Memory B cell (primary cell): Measurements from ENCODE around the gene PLA2G4B.

Experiments
- ATAC-seq: fragments of 150-1000 bp; cut with Tn5 transposase; 2 replicates; pipeline ENCODE4 v1.10.0; 2021; ENCODE audit warnings: low read depth, mild to moderate bottlenecking, moderate library complexity
- DNase-seq, 2 donors: peaks; one replicate each; pipeline ENCODE4 v3.0.0; 2022; ENCODE audit warnings: low spot score in 2 of 2
- H3K27ac Mint-ChIP-seq: one replicate; pipeline ENCODE4 v1.8.0; 2022; ENCODE audit warnings: mild to moderate bottlenecking, moderate library complexity, mixed read lengths
- H3K27me3 Mint-ChIP-seq: one replicate; pipeline ENCODE4 v1.8.0; 2022; ENCODE audit warnings: mixed read lengths
- H3K36me3 Mint-ChIP-seq: one replicate; pipeline ENCODE4 v1.8.0; 2022; ENCODE audit warnings: mild to moderate bottlenecking, mixed read lengths
- H3K4me1 Mint-ChIP-seq: one replicate; pipeline ENCODE4 v1.8.0; 2022; ENCODE audit warnings: mixed read lengths
- H3K4me3 Mint-ChIP-seq: one replicate; pipeline ENCODE4 v1.8.0; 2022; ENCODE audit warnings: mild to moderate bottlenecking, moderate library complexity, mixed read lengths
- H3K9me3 Mint-ChIP-seq: one replicate; pipeline ENCODE4 v1.8.0; 2022; ENCODE audit warnings: mixed read lengths

The PLA2G4B gene

GRCh38 chr15:41838400-41838897 lies at the start of gene PLA2G4B:
TSS of gene PLA2G4B (plus strand) at chr15:41838847. CDS start at chr15:41838914, 67 bp downstream.
- H3K4me3 Mint-ChIP-seq = no peak within 1 kb of the TSS
- DNase-seq = no peak
- H3K36me3 Mint-ChIP-seq = peaks cover 7% of the 10 kb centered on the region
- peaks cover 8% of the 10 kb centered on the region for H3K4me1 Mint-ChIP-seq
- H3K27me3 Mint-ChIP-seq = no peaks in the 10 kb centered on the region
- no peak within 1 kb of the TSS for H3K27ac Mint-ChIP-seq
- H3K9me3 Mint-ChIP-seq = no peaks in the 10 kb centered on the region
- no peak for ATAC-seq

- Mint-ChIP-seq H3K36me3 (peaks cover 2% of the 10 kb centered on the region), H3K9me3 (no peaks in the 10 kb centered on the region), H3K4me1 (peaks cover 22% of the 10 kb centered on the region), H3K4me3 (no peak overlapping the region), H3K27ac (no peak overlapping the region), H3K27me3 (no peaks in the 10 kb centered on the region)
- ATAC-seq = no peak
- DNase-seq = no peak
These were observed 49.4 kb upstream of the PLA2G4B start for GRCh38 chr15:41789236-41789635.

- ATAC-seq (no peak), DNase-seq (no peak)
- Mint-ChIP-seq H3K27ac (no peak overlapping the region), H3K4me1 (peaks cover 22% of the 10 kb centered on the region), H3K27me3 (no peaks in the 10 kb centered on the region), H3K36me3 (peaks cover 2% of the 10 kb centered on the region), H3K9me3 (no peaks in the 10 kb centered on the region), H3K4me3 (no peak overlapping the region)
These were observed 49.0 kb upstream of the PLA2G4B start for GRCh38 chr15:41789662-41790061.

- H3K27ac Mint-ChIP-seq = no peak overlapping the region
- ATAC-seq (no peak), DNase-seq (no peak)
- no peaks in the 10 kb centered on the region for H3K9me3 Mint-ChIP-seq
- peaks cover 23% of the 10 kb centered on the region for H3K4me1 Mint-ChIP-seq
- H3K36me3 Mint-ChIP-seq = peaks cover 2% of the 10 kb centered on the region
- no peaks in the 10 kb centered on the region for H3K27me3 Mint-ChIP-seq
- no peak overlapping the region for H3K4me3 Mint-ChIP-seq
These were observed 48.5 kb upstream of the PLA2G4B start for GRCh38 chr15:41790169-41790568.

- ATAC-seq = no peak
- no peaks in the 10 kb centered on the region for H3K27me3 Mint-ChIP-seq
These were observed 47.7 kb upstream of the PLA2G4B start for GRCh38 chr15:41790756-41791546.

GRCh38 chr15:41791547-41791937 lies 47.1 kb upstream of the PLA2G4B start:
- H3K4me1 Mint-ChIP-seq = peaks cover 25% of the 10 kb centered on the region
- H3K27me3 Mint-ChIP-seq = no peaks in the 10 kb centered on the region
- H3K27ac Mint-ChIP-seq = no peak overlapping the region
- ATAC-seq (no peak), DNase-seq (no peak)
- H3K4me3 Mint-ChIP-seq = no peak overlapping the region
- peaks cover 2% of the 10 kb centered on the region for H3K36me3 Mint-ChIP-seq
- H3K9me3 Mint-ChIP-seq = no peaks in the 10 kb centered on the region

More at GRCh38 chr15:41790756-41791546, 47.7 kb upstream of the PLA2G4B start:
- Mint-ChIP-seq H3K9me3 (no peaks in the 10 kb centered on the region), H3K36me3 (peaks cover 2% of the 10 kb centered on the region), H3K27ac (no peak overlapping the region), H3K4me3 (no peak overlapping the region), H3K4me1 (peaks cover 25% of the 10 kb centered on the region)
- no peak for DNase-seq

GRCh38 chr15:41792000-41792637 lies 46.5 kb upstream of the PLA2G4B start:
- Mint-ChIP-seq H3K9me3 (no peaks in the 10 kb centered on the region), H3K27me3 (no peaks in the 10 kb centered on the region), H3K4me1 (peaks cover 27% of the 10 kb centered on the region), H3K4me3 (no peak overlapping the region), H3K36me3 (peaks cover 2% of the 10 kb centered on the region), H3K27ac (no peak overlapping the region)
- ATAC-seq (no peak), DNase-seq (no peak)

GRCh38 chr15:41794081-41794480 lies 44.6 kb upstream of the PLA2G4B start:
- Mint-ChIP-seq H3K36me3 (peaks cover 2% of the 10 kb centered on the region), H3K9me3 (no peaks in the 10 kb centered on the region), H3K4me1 (peaks cover 21% of the 10 kb centered on the region), H3K27ac (no peak overlapping the region), H3K4me3 (no peak overlapping the region), H3K27me3 (no peaks in the 10 kb centered on the region)
- DNase-seq (no peak), ATAC-seq (no peak)

- no peak for ATAC-seq
- Mint-ChIP-seq H3K4me3 (no peak overlapping the region), H3K27me3 (no peaks in the 10 kb centered on the region), H3K4me1 (peaks cover 10% of the 10 kb centered on the region), H3K36me3 (peaks cover 17% of the 10 kb centered on the region), H3K9me3 (no peaks in the 10 kb centered on the region), H3K27ac (no peak overlapping the region)
- no peak for DNase-seq
These were observed 42.4 kb upstream of the PLA2G4B start for GRCh38 chr15:41795996-41796856.

- ATAC-seq = no peak
- peaks cover 5% of the 10 kb centered on the region for H3K4me1 Mint-ChIP-seq
- no peaks in the 10 kb centered on the region for H3K27me3 Mint-ChIP-seq
- DNase-seq = no peak
- no peak overlapping the region for H3K27ac Mint-ChIP-seq
- H3K36me3 Mint-ChIP-seq = peaks cover 18% of the 10 kb centered on the region
- no peaks in the 10 kb centered on the region for H3K9me3 Mint-ChIP-seq
- no peak overlapping the region for H3K4me3 Mint-ChIP-seq
These were observed 41.3 kb upstream of the PLA2G4B start for GRCh38 chr15:41797201-41797944.

- Mint-ChIP-seq H3K27me3 (no peaks in the 10 kb centered on the region), H3K9me3 (no peaks in the 10 kb centered on the region), H3K4me3 (no peak overlapping the region), H3K4me1 (peaks cover 5% of the 10 kb centered on the region), H3K36me3 (peaks cover 17% of the 10 kb centered on the region), H3K27ac (peak overlapping the region; percentile 75)
- DNase-seq = no peak
- no peak for ATAC-seq
These were observed 39.8 kb upstream of the PLA2G4B start for GRCh38 chr15:41798607-41799487.

GRCh38 chr15:41799488-41799805 lies 39.2 kb upstream of the PLA2G4B start:
- H3K27me3 Mint-ChIP-seq = no peaks in the 10 kb centered on the region
- ATAC-seq (no peak), DNase-seq (no peak)
- no peaks in the 10 kb centered on the region for H3K9me3 Mint-ChIP-seq
- no peak overlapping the region for H3K27ac Mint-ChIP-seq
- no peak overlapping the region for H3K4me3 Mint-ChIP-seq
- peaks cover 5% of the 10 kb centered on the region for H3K4me1 Mint-ChIP-seq
- peaks cover 17% of the 10 kb centered on the region for H3K36me3 Mint-ChIP-seq

GRCh38 chr15:41801185-41801584 lies 37.5 kb upstream of the PLA2G4B start:
- Mint-ChIP-seq H3K36me3 (peaks cover 17% of the 10 kb centered on the region), H3K9me3 (no peaks in the 10 kb centered on the region), H3K27me3 (no peaks in the 10 kb centered on the region), H3K27ac (no peak overlapping the region), H3K4me3 (no peak overlapping the region), H3K4me1 (peaks cover 2% of the 10 kb centered on the region)
- ATAC-seq = no peak
- no peak for DNase-seq
